ENCODE data around the gene ATP2C1.

ATP2C1 gene

GRCh38 chr3:130997289-130997688, 103.4 kb downstream of the ATP2C1 start:
- H3K4me3 ChIP-seq (ENCODE audit: low read depth, low read length): no peak overlapping the region
- TF ChIP-seq, protein P1, sequence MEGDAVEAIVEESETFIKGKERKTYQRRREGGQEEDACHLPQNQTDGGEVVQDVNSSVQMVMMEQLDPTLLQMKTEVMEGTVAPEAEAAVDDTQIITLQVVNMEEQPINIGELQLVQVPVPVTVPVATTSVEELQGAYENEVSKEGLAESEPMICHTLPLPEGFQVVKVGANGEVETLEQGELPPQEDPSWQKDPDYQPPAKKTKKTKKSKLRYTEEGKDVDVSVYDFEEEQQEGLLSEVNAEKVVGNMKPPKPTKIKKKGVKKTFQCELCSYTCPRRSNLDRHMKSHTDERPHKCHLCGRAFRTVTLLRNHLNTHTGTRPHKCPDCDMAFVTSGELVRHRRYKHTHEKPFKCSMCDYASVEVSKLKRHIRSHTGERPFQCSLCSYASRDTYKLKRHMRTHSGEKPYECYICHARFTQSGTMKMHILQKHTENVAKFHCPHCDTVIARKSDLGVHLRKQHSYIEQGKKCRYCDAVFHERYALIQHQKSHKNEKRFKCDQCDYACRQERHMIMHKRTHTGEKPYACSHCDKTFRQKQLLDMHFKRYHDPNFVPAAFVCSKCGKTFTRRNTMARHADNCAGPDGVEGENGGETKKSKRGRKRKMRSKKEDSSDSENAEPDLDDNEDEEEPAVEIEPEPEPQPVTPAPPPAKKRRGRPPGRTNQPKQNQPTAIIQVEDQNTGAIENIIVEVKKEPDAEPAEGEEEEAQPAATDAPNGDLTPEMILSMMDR (IDR thresholded peaks at IDR 0.05; ENCODE audit: borderline replicate concordance, insufficient read depth, low read depth, low read length): no peak

DNA sequence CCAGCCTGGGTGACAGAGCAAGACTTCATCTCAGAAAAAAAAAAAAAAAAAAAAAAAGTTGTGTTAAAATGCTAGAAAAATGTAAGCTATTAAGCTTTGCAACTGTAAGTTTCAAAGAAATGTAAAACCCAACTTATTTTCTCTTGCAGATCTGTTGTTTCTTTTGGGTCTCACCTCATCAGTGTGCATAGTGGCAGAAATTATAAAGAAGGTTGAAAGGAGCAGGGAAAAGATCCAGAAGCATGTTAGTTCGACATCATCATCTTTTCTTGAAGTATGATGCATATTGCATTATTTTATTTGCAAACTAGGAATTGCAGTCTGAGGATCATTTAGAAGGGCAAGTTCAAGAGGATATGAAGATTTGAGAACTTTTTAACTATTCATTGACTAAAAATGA, 107.2 kb downstream of the ATP2C1 start:
- no peak overlapping the region for H3K4me3 ChIP-seq (ENCODE audit: low read depth, low read length)
- TF ChIP-seq, protein P1 (IDR thresholded peaks at IDR 0.05; ENCODE audit: borderline replicate concordance, insufficient read depth, low read depth, low read length): no peak

DNA sequence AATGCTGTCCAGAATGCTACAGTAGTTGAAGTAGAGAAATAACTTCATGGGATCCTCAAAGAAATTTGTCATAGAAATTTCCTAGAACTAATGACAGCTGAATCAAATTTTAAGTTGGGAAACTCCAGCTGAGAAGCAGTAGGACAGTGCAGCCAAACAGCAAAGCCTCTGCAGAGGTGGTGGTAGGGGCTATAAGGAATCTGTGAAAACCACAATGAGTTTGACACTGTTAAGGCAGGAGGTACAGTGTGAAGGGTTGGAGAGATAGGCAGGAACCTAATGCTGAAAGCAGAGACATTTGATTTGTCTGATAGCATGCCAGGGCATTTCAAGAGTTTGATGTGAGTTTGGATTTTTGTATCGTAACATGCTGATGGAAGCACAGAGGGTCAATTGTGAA, 110.7 kb downstream of the ATP2C1 start:
- TF ChIP-seq, protein P1 (IDR thresholded peaks at IDR 0.05; ENCODE audit: borderline replicate concordance, insufficient read depth, low read depth, low read length): no peak
- H3K4me3 ChIP-seq (ENCODE audit: low read depth, low read length): no peak overlapping the region

DNA sequence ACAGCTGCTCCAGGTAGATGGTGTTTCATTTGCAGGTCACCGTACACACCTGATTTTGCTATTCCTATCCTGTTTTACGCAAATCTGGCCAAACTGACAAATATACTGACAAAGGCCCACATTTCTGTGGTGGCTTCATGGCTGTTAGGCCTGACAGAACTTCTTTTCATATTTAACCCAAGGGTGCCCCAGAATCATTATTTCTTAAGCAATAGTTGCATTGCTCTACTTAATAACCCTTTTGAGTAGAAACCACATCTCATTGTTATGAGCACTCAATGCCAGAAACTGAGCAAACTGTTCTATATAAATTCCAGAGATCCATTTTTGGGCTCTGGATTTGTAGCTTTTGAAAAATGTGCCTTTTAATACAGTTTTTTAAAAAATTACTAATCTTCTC, 113.4 kb downstream of the ATP2C1 start:
- H3K4me3 ChIP-seq (ENCODE audit: low read depth, low read length): no peak overlapping the region
- TF ChIP-seq, protein P1 (IDR thresholded peaks at IDR 0.05; ENCODE audit: borderline replicate concordance, insufficient read depth, low read depth, low read length): no peak

- TF ChIP-seq, protein P1 (IDR thresholded peaks at IDR 0.05; ENCODE audit: borderline replicate concordance, insufficient read depth, low read depth, low read length): no peak
- no peak overlapping the region for H3K4me3 ChIP-seq (ENCODE audit: low read depth, low read length)
Observed at GRCh38 chr3:131007782-131008181, 113.9 kb downstream of the ATP2C1 start.

- TF ChIP-seq, protein P1 (IDR thresholded peaks at IDR 0.05; ENCODE audit: borderline replicate concordance, insufficient read depth, low read depth, low read length): no peak
Observed at GRCh38 chr3:131008326-131008725, 114.4 kb downstream of the ATP2C1 start.

GRCh38 chr3:131009698-131010097, 115.8 kb downstream of the ATP2C1 start:
- no peak overlapping the region for H3K4me3 ChIP-seq (ENCODE audit: low read depth, low read length)
- TF ChIP-seq, protein P1 (IDR thresholded peaks at IDR 0.05; ENCODE audit: borderline replicate concordance, insufficient read depth, low read depth, low read length): no peak

More at GRCh38 chr3:131008326-131008725, 114.4 kb downstream of the ATP2C1 start:
- no peak overlapping the region for H3K4me3 ChIP-seq (ENCODE audit: low read depth, low read length)
